Hepatocyte (in vitro differentiated cells): ENCODE data around the gene MSRB1. TPM values are rescaled to one million over a fixed set of nuclear protein-coding genes. Genes with fewer than 3 reads are reported as not detected.

Experiments
- DNase-seq: peaks from one replicate; pipeline ENCODE4 v3.0.0-alpha.2; 2016; ENCODE audit warnings: low spot score
- H2AFZ ChIP-seq: fragments of 200-600 bp; sonication (generic); 2 replicates; pipeline ENCODE4 v1.6.0; 2016; ENCODE audit warnings: antibody characterized with exemption, mild to moderate bottlenecking
- H3K27ac ChIP-seq: fragments of 200-600 bp; sonication (generic); 2 replicates; pipeline ENCODE4 v1.5.1; 2016; ENCODE audit warnings: mild to moderate bottlenecking
- H3K27me3 ChIP-seq: fragments of 200-600 bp; sonication (generic); 2 replicates; pipeline ENCODE4 v1.6.1; 2016
- H3K36me3 ChIP-seq: fragments of 200-600 bp; sonication (generic); replicated peaks from 2 replicates; pipeline ENCODE4 v1.5.1; 2016; ENCODE audit warnings: low read depth; ENCODE audit not compliant: insufficient read depth
- H3K4me1 ChIP-seq: fragments of 200-600 bp; sonication (generic); 2 replicates; pipeline ENCODE4 v1.5.1; 2016; ENCODE audit warnings: mild to moderate bottlenecking, moderate library complexity; ENCODE audit not compliant: insufficient read depth
- H3K4me2 ChIP-seq: fragments of 200-600 bp; sonication (generic); 2 replicates; pipeline ENCODE4 v1.6.0; 2016
- H3K4me3 ChIP-seq: fragments of 200-600 bp; sonication (generic); 2 replicates; pipeline ENCODE4 v1.5.1; 2016; ENCODE audit warnings: mild to moderate bottlenecking
- H3K79me2 ChIP-seq: fragments of 200-600 bp; sonication (generic); 2 replicates; pipeline ENCODE4 v1.6.0; 2017; ENCODE audit warnings: mild to moderate bottlenecking
- H3K9me2 ChIP-seq: fragments of 200-600 bp; sonication (generic); replicated peaks from 2 replicates; pipeline ENCODE4 v1.6.0; 2017; ENCODE audit warnings: mild to moderate bottlenecking; ENCODE audit not compliant: insufficient read depth
- H3K9me3 ChIP-seq: fragments of 200-600 bp; sonication (generic); 2 replicates; pipeline ENCODE4 v1.5.1; 2016; ENCODE audit warnings: low read depth, mild to moderate bottlenecking
- H4K20me1 ChIP-seq: fragments of 200-600 bp; sonication (generic); 2 replicates; pipeline ENCODE4 v1.6.0; 2016; ENCODE audit warnings: mild to moderate bottlenecking; ENCODE audit not compliant: insufficient read depth, poor library complexity, severe bottlenecking
- EZH2 ChIP-seq: fragments of 200-600 bp; sonication (generic); IDR thresholded peaks from 2 replicates; pipeline ENCODE4 v1.6.1; 2016; ENCODE audit warnings: antibody characterized with exemption, mild to moderate bottlenecking, borderline replicate concordance
- EZH2phosphoT487 ChIP-seq: fragments of 200-600 bp; sonication (generic); IDR thresholded peaks from one replicate; pipeline ENCODE4 v1.6.1; 2018; ENCODE audit warnings: antibody characterized with exemption, mild to moderate bottlenecking, low read depth, moderate library complexity; ENCODE audit not compliant: unreplicated experiment, severe bottlenecking
- WGBS: methylation state at CpG from one replicate; pipeline ENCODE4 v1.1.6; 2016; ENCODE audit warnings: low lambda C conversion rate; ENCODE audit errors: missing lambda C conversion rate; 5-methylcytosine and 5-hydroxymethylcytosine counted together
- polyA plus RNA-seq: library from polyadenylated mRNA; unstranded; fragments of >200 nt; fragmentation: Nextera tagmentation; extraction: Ambion mirVana; gene quantifications from 2 replicates; pipeline ENCODE4 v1.2.1, GENCODE V29; 2016
- total RNA-seq: library from RNA; depleted of rRNA; stranded (reverse); fragments of >200 nt; gene quantifications from 2 replicates; pipeline ENCODE4 v1.2.3, GENCODE V29; 2014
- TF ChIP-seq, protein P1 (sequence below): fragments of 200-600 bp; sonication (generic); IDR thresholded peaks from 2 replicates; pipeline ENCODE4 v1.5.1; 2016; ENCODE audit warnings: antibody characterized with exemption, mild to moderate bottlenecking; ENCODE audit not compliant: poor library complexity

MSRB1 gene
- total and polyA plus RNA-seq, 2 experiments from 2014 or later: 31.3 to 62.4 TPM

DNA sequence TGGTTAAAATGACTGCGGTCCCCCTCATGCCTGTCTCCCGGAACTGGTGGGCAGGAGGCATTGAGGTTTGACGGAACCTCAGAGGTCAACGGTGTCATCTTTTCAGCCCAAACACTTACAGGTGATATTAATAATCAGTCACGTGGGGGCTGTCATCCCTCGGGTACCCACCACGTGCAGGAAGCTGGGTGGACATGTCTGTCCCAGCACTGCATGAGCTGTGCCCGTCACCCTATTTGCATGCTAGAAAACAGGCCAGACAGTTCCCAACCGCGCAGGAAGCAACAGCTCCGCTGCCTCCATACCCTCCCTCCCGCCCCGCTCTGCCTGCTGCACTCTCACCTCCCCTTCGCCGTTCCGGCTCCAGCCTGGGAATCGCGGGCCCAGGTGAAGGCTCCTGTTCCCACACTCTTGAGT lies 48.1 kb upstream of the MSRB1 start:
- Histone ChIP-seq H4K20me1 (no peaks in the 10 kb centered on the region), H3K9me3 (no peaks in the 10 kb centered on the region), H2AFZ (no peak overlapping the region), H3K4me3 (no peak overlapping the region), H3K4me2 (peak overlapping the region; percentile 82), H3K79me2 (peaks cover 5% of the 10 kb centered on the region), H3K27me3 (peaks cover 27% of the 10 kb centered on the region), H3K36me3 (no peaks in the 10 kb centered on the region), H3K4me1 (peaks cover 19% of the 10 kb centered on the region), H3K9me2 (no peaks in the 10 kb centered on the region), H3K27ac (no peak overlapping the region)
- 23% methylated on average over 18 of the region's 18 CpGs for WGBS
- DNase-seq: no peak
- no peak for TF ChIP-seq EZH2
- no peak for TF ChIP-seq EZH2phosphoT487
- TF ChIP-seq, protein P1, sequence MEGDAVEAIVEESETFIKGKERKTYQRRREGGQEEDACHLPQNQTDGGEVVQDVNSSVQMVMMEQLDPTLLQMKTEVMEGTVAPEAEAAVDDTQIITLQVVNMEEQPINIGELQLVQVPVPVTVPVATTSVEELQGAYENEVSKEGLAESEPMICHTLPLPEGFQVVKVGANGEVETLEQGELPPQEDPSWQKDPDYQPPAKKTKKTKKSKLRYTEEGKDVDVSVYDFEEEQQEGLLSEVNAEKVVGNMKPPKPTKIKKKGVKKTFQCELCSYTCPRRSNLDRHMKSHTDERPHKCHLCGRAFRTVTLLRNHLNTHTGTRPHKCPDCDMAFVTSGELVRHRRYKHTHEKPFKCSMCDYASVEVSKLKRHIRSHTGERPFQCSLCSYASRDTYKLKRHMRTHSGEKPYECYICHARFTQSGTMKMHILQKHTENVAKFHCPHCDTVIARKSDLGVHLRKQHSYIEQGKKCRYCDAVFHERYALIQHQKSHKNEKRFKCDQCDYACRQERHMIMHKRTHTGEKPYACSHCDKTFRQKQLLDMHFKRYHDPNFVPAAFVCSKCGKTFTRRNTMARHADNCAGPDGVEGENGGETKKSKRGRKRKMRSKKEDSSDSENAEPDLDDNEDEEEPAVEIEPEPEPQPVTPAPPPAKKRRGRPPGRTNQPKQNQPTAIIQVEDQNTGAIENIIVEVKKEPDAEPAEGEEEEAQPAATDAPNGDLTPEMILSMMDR: no peak

DNA sequence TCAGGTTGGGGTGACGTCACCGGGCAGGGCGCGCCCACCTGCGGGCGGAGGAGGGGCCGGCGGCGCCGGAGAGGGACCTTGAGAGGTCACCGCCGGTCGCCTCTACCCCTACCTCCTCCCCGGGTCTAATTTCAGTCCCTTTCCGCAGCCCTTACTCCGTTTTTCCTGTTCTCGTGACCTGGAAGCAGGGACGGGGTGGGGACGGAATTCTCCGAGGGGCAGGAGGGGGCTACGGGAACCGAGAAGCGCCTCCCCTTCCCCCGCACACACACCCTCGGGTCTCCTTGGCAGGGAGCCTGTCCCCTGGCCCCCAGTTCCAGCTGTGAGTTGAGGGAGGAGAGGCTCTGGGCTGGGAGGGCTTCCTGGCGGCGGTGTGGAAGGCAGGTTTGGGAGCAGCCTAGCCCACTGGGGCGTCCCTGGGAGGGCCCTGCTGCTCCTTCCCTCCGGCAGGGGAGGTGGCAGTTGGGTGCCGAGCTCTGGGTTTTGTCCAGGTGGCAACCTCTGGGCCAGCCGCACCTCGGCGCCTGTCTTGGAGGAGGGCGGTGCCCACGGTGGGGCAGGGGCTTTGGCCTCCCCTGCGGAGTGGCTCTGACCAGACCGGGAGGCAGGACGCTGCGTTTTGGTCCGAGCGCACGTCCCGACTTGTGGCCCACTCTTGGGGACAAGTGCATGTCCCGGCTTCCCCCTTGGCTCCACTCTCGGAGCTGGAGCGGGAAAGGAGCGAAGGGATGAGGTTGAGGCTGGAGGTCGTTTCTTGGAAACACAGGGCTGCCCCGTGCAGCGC lies 47.5 kb upstream of the MSRB1 start:
- Histone ChIP-seq H4K20me1 (peaks cover 3% of the 10 kb centered on the region), H3K4me3 (peak overlapping the region; percentile 15), H2AFZ (peak overlapping the region; percentile 53), H3K27ac (no peak overlapping the region), H3K4me1 (peaks cover 21% of the 10 kb centered on the region), H3K9me3 (no peaks in the 10 kb centered on the region), H3K9me2 (no peaks in the 10 kb centered on the region), H3K4me2 (peak overlapping the region; percentile 82), H3K79me2 (peaks cover 11% of the 10 kb centered on the region), H3K27me3 (peaks cover 27% of the 10 kb centered on the region), H3K36me3 (no peaks in the 10 kb centered on the region)
- peak; percentile 78 for DNase-seq
- TF ChIP-seq, protein P1: no peak
- TF ChIP-seq EZH2: peak; percentile 76
- WGBS: 6% methylated on average over 43 of the region's 50 CpGs

DNA sequence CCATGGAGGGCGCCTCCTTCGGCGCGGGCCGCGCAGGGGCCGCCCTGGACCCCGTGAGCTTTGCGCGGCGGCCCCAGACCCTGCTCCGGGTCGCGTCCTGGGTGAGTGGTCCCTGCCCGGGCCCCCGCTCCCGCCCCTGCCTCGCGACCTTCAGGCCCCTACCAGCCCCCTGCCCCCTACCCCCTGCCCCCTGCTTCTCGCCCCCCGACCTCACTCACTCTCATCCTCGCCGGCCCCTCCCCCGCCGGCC lies 47.0 kb upstream of the MSRB1 start:
- no peak overlapping the region for H2AFZ ChIP-seq
- H3K4me3 ChIP-seq: no peak overlapping the region
- no peaks in the 10 kb centered on the region for H3K36me3 ChIP-seq
- H3K27ac ChIP-seq: no peak overlapping the region
- peak overlapping the region; percentile 82 for H3K4me2 ChIP-seq
- TF ChIP-seq EZH2 (no peak), EZH2phosphoT487 (no peak)
- TF ChIP-seq, protein P1: no peak
- peaks cover 16% of the 10 kb centered on the region for H3K79me2 ChIP-seq
- H3K9me2 ChIP-seq: no peaks in the 10 kb centered on the region
- H4K20me1 ChIP-seq: peaks cover 3% of the 10 kb centered on the region
- H3K9me3 ChIP-seq: no peaks in the 10 kb centered on the region
- DNase-seq: no peak
- 0% methylated on average over 4 of the region's 25 CpGs for WGBS
- H3K27me3 ChIP-seq: peaks cover 27% of the 10 kb centered on the region
- H3K4me1 ChIP-seq: peaks cover 27% of the 10 kb centered on the region
